Posterior vena cava (tissue), 2 donors: ENCODE data around the gene RASGEF1B. TPM values are rescaled to one million over a fixed set of nuclear protein-coding genes. Genes with fewer than 3 reads are reported as not detected.

Experiments
- DNase-seq: peaks from one replicate; pipeline ENCODE4 v3.0.0-alpha.2; 2020; ENCODE audit warnings: low spot score
- intact Hi-C, 2 donors: fragments of 100-400 bp; cut with DNase I; formaldehyde crosslinking; loops; one replicate each; pipeline versions ENCODE4 v1.14.1 to v1.14.2; 2022 to 2023
- total RNA-seq, 2 donors: library from RNA; stranded (reverse); fragmentation: NEBNext Ultra II Directional; extraction: Animal tissue kit (Norgen Biotek cat#: 25700); gene quantifications; one replicate each; pipeline ENCODE4 v1.2.1, GENCODE V29; 2021
- donor health status: DM: yes; HTN: yes; CAD: no.
- donor health status: DM: yes; HTN: yes; CAD: no.

RASGEF1B gene
- total RNA-seq, 2 donors from 2014 or later, result 7.5 to 12.9 TPM

DNA sequence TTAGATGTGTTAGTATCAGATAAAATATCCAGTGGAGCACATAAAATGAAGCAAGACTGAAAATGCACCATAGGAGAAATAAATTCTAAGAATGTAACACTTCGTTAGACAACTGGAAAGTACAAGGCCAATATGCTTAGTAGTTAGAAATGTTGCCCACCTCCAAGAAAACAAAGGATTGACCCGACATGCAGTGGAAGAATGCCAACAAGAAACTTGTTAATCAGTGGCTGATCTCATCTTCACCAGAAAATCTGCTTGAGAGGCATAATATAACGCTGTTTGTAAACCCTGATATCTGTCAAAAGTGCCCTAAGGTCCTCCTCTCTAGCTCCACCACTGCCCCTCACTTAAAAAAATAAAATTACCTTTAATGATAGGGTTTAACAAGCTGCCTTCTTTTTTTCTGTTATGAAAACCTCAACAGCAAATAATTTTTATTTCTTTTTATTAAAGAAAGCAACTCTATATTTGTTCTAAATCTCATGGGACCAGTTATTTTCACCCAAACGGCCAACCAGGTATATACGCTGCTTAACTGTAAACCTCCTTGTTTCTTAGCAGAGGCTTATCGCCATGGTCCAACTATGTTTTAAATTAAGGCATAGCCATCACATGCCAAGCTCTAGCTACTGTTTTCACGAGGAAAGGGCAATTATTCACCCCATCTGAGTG, 1.8 kb downstream of the RASGEF1B start:
- no peak for DNase-seq
- intact Hi-C loops, result loop anchor here in 1 of 2 donors (10.0 kb wide), 1 partner anchor 375 kb away; no protein-coding TSS in a partner anchor

DNA sequence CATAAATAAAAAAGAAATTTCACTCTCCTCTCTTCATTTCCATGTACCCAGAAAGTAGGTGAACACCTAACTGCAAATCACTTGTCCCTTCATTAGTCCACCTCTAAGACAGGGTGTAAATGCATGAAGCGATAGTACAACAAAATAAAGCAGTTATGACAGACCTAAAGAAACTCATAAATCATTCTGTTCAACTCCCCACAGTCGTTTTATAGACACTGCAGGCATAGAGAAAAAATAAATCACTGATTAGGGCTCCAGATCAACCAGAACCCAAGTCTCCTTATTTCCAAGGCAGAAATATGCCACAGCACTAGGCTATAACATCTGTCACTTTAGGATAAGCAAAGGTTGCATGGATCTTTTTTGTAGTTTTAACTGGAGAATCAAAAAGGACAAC, 3.0 kb downstream of the RASGEF1B start:
- no peak for DNase-seq
- intact Hi-C loops, result loop anchor here in 1 of 2 donors (10.0 kb wide), 1 partner anchor 376 kb away; no protein-coding TSS in a partner anchor

DNA sequence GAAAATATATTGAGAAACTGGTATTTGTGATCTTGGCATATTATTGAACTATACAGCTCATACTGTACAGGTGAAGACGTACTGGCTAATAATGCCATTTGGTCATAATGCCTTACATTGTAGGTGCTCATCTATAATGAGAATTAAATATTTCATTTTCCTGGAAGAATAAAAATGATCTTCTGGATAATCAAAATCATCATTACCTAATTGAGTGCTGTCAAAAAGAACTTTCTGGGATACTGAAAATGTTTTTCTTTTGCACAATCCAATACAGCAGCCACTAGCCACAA, 4.1 kb downstream of the RASGEF1B start:
- DNase-seq, result no peak
- intact Hi-C loops, result loop anchor here in 1 of 2 donors (10.0 kb wide), 1 partner anchor 377 kb away; no protein-coding TSS in a partner anchor

DNA sequence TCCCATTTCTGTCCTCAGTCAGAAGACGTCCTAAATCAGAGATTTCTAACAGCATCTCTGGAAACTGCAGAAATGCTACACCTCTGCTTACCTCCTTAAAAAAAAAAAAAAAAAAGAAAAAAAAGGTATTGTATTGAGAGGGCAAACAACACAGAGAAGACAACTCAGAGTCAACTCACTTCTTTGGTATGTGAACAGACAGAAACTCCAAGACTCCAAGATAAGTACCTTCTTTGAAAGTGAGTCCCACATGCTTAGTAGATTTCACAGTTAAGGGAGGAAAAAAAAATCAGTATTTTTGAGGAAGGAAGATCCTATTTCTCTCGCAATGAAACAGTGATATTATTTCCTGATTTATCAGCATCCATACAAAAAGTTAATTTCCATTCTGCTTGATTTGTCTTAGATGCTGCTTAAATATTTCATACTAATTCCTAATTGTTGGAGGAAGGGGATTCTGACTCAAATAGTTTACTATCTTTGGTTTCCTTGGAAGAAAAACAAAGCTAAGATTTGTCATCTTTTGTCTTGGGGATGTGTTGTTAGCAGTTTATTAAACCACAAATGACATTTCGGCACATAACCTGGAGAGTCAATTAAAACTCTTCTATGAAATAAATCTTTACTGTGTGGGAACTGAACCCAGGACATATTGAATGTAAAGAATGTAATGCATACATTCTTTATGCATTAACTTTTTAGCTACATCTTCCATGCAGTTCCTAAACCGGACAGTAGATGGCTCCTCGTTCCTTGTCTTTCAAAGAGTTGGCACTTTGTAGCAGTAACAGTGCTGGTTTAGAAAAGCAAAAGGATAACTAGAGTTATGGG, 4.7 kb downstream of the RASGEF1B start:
- DNase-seq, result no peak
- intact Hi-C loops, result loop anchor here in 1 of 2 donors (10.0 kb wide), 1 partner anchor 378 kb away; no protein-coding TSS in a partner anchor

DNA sequence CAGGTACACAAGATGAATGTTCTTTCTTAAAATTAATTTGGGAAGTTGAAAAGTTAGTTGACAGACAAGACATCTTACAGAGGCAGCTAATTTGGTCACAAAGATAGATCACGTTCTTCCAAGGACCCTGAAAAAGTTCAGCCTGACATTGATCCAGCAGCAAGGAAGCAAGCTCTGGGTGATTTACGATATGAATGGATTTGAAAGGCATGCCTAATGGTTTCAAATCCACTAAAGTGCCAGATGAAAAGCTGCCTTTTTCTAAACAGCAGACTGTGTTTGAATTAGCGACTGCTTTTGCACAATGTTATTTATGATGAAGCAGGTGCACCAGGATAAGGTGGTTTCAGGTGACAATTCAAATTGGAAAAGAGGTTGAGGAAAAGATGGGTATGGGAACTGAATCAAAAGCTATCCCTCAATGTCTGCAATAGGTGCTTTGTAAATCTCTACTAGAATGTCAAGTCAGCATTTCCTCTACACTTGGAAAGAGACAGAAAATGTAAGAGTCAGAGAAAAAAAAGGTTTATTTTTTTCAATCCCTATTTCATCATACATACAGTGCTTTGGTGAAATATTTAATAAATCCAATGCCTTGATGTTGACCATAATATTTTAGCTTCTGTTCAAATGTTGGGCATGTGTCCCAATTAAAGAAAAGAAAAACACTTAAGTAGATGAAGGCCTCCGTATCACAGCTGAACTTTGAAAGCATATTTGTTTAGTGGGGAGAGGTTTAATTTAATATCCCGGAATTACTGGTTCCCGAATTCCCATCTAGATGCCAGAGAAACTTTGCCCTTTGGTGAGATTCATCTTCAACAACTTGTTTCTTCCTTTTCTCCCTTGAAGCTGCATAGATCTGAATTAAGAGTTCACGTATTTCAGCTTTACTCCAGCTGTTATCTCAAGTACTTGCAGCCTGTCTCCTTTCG, 6.0 kb downstream of the RASGEF1B start:
- intact Hi-C loops, result loop anchor here in 1 of 2 donors (10.0 kb wide), 1 partner anchor 379 kb away; no protein-coding TSS in a partner anchor
- DNase-seq, result no peak

DNA sequence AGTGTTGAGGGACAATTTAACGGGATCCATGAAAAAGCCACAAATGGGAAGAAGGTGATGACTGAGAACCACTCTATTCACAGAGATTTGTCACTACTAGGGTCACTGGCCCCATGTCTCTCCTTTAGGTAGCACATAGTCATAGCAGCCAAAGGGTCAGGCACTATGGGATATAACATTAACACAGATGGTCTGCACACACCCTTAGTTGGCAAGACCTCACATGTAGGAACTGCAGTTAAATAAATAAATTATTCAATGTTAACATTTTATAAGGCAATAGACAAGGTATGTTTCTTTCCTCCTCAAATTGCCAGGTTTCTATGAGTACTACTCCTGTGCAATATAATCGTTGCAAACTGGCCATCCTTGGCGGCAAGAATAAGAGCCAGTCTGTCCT, 10.9 kb downstream of the RASGEF1B start:
- intact Hi-C loops, result loop anchor here (5.0 to 10.0 kb wide), 3 partner anchors 384 to 806 kb away; no protein-coding TSS in a partner anchor

DNA sequence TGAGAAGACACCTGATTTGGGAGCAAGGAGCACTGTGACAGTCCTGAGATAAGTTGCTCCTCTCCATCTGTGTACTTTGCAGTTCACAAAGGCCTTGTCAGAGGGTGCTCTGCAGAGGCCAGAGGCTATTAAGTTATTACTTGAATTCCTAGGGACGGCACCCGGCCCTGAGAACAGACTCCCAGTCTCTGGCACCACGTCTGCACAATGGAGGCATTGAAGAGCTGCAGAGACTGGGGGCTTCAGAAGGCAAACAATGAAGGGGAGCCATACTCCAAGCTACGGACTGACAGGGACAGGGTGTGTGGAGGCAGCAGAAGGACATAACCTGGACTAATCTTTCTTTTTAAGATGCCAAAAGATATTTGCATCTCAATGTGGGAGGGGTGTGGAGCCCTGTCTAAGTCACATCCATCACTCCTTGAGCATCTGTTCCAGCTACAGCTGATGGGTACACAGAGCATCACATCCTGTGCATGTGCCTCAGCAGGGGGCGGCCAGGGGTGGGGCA, 11.5 kb downstream of the RASGEF1B start:
- intact Hi-C loops, result loop anchor here (5.0 to 10.0 kb wide), 3 partner anchors 385 to 807 kb away; no protein-coding TSS in a partner anchor
- no peak for DNase-seq

More for the DNA sequence above, 10.9 kb downstream of the RASGEF1B start:
- DNase-seq, result no peak

DNA sequence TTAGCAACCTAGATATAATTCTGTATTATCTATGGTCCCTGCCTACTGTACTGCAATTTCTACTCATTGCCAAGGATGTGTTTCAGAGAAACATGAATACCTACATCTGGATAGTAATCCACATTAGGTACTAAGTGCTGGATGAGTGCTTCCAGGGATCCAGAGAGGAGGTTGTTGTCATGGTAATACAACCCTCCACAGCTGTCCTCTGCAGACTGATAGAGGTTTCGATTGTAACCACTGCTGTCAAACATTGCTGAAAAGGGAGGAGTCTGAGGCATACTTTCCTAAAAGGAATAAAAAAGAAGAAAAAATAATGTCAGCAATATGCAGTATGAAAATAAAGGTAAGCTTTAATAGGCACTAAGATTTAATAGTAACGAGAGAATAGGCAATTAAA, 12.5 kb downstream of the RASGEF1B start:
- intact Hi-C loops, result no loop called here
- DNase-seq, result no peak

DNA sequence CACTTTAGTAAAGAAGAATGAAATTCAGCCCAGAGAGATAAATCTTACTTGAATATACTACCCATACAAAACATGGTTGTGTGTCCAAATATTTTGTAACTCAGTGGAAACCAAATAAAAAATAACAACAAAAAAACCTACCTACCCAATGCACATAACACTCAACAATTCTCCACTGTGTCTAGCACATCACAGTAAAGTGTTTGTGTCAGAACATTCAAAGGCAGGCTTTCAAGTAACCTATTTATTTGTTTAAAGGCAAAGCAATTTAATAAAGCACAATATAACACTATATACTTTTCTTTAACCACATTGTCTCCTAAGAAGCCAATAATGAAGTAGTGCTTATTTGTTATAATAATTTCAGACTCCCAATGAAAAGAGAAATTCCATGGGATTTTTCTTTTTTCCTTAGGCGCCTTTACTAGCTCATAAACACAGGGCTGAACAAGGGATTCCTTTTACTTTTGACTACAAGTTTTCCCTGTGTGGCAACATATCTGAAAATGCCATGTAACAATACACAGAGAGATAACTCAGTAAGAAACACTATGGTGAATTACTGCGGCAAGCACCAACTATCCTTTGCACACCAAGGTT, 13.7 kb downstream of the RASGEF1B start:
- intact Hi-C loops, result no loop called here
- DNase-seq, result no peak

DNA sequence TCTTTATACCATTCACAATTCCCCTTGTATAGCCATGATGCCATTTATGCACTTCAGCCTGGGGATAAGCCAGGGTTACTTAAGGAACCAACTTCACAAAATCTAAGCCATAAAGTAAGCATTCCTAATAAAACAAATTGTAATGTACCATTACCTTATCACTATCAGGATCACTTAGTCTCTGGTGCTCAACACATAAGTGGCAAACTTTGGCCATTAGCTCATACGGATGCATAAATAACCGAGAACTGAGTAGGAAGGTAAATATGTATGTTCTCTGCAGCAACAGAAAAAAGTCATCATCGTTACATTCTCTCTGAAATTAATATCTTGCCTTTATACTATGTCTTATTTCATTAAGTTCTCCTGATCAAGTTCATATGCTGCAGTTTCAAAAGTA, 14.4 kb downstream of the RASGEF1B start:
- DNase-seq, result no peak
- intact Hi-C loops, result no loop called here

DNA sequence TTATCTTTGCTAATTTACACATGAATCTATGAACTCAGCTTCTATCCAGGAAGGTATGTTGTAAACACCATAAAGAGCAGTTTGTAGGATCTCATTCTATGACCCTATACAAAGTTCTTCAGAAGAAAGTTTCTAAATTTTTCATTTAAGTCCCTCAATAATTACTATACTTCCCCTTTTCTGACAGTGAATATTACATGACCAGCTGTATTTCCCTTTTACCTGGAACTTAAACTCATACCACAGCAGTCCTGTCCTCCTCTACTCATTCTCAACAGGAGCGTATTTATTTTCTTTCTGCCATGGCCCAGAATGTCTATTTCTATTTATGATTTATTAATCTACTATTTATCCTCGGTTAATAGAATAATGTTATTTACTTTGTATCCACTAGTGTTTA, 15.8 kb downstream of the RASGEF1B start:
- intact Hi-C loops, result no loop called here
- DNase-seq, result no peak

DNA sequence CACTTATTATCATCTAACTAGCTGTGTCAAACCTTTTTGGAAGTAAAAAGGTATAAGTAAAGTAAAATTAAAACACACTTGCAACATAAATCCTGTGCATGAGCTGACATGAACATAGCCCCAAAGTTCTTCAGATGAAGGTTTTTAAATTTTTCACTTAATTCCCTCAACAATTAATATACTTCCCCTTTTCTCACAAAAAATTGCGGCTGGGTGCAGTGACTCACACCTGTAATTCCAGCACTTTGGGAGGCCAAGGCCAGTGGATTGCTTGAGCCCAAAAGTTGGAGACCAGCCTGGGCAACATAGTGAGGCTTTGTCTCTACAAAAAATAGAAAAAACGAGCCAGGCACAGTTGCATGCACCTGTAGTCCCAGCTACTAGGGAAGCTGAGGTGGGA, 16.8 kb downstream of the RASGEF1B start:
- intact Hi-C loops, result no loop called here
- DNase-seq, result no peak

DNA sequence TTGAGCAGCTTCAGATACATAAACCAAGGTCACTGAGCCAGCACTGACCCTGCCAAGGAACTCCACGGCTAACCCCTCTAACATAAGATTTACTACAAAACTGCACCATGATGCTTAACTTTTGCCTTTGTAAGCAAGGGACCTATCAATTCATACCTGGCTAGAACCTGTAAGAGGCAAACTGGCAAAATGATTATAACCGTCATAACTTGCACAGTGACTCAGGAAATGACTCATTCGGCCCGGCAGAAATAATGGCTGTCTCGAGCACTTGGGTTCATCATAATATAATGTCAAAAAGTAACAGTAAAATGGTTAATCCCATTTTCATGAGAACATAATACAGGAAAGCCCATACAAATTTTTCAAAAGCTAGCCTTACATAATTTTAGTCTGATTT, 17.2 kb downstream of the RASGEF1B start:
- DNase-seq, result no peak
- intact Hi-C loops, result no loop called here

DNA sequence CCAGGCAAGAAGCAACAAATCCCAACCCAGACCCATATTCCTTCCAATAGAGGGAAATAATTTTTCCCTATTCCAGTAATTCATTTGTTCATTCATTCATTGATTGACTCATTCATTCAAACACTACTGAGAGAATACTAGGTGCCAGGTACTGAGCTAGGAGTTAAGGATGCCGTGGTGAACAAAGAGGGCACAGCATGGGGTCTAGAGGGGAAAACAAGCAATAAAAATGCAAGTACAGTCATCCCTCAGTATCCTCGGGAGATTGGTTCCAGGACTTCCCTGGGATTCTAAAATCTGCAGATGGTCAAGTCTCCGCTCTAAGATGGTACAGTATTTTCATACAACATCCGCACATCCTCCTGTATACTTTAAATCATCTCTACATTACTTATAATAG, 18.7 kb downstream of the RASGEF1B start:
- intact Hi-C loops, result no loop called here
- no peak for DNase-seq

DNA sequence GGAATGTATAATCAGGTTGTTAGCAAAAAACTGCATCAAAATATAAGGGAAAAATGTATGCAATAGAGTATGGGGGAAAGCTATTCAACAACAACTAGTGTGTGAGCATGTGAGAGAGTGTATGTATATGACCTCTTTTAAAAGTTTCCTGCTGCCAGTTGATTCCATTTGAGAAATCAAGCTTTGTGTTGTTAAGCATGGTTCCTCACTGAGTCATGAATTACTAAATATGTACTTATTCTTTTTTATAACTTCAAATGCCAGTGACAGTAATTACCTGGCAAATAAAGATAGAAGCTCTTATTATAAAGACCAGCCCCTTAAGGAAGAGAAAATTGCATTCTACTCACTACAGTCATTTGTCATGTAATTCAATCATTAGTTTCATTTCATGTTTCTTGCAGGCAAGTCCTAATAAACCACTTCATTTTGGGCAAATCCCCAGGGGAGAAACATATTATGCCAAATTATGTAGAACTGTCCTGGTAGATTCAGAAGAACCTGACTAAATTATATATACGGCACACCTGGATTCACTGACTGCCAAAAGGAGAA, 19.2 kb downstream of the RASGEF1B start:
- intact Hi-C loops, result no loop called here
- DNase-seq, result no peak

DNA sequence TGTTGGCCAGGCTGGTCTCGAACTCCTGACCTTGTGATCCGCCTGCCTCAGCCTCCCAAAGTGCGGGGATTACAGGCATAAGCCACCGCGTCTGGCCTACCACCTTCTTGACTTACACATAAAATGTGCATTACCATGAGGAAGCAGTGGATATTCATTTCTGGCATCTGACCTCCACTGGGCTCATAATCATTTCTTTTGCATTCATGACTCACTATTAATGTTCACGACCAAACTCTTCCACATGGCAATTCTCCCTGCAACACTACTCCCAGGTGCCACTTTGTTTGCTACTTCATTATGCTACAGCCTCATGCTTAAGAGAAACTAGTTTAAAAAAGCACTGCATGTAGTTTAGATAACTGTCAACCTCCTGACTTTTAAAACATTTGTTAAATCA, 22.7 kb downstream of the RASGEF1B start:
- DNase-seq, result no peak
- intact Hi-C loops, result no loop called here

DNA sequence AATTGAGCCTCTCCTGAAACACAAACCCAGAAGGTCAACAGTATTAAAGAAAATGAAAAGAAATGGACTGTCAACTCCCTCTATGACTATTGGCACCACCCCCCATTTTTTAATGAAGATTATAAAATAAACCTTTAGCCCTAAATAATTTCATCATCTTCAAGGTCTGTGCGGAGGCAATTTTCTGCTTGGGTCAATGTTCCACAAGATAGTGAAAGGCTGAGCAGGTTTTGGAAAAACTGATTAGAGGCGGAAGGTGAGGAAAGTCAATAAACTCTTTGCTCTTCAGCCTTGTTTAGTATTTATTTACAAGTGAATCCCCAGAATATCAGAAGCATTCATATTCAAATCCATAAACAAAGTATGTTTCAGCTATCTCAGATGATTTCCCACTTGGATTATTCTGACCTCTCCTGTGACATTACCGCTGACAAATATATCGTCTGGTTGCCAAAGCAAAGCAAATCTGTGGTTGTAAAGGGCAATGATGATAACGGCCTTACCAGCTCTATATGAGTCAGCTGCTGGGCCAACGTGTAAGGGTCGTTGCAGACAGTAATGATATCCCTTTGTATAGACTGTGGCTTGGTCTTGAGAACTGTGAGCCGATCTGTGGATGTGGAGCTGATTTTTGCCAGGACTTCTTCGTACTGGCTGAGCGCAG, 24.0 kb downstream of the RASGEF1B start:
- intact Hi-C loops, result no loop called here
- DNase-seq, result no peak

DNA sequence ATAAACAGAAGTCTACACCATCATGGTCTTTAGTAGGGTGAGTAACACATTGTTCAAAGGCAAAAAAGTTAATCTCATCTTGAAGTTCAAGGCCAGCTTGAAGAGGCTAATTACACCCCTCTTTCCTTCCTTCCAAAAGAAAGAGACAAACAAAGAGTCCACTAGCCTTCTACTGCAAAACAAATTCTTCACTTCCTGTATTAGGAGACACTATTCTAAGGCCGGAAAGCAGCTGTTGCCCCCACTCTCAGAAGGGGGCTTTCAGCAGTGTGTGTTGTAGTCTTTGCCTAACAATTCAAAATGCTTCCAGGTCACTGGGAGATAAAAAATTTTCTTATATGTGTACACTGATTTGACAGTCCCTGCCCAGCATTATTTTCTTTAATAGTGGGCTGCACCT, 25.1 kb downstream of the RASGEF1B start:
- no peak for DNase-seq
- intact Hi-C loops, result no loop called here
